Upper lobe of left lung (tissue), 4 donors: ENCODE data around the gene ANKRD13C.

Source experiments
- POLR2A ChIP-seq, 4 donors: fragments of 450-650 bp; IDR thresholded peaks; one replicate each; pipeline ENCODE4 v1.5.1; 2016 to 2017; ENCODE audit warnings: antibody characterized with exemption in 4 of 4, mild to moderate bottlenecking in 2 of 4
- TF ChIP-seq, protein P1 (sequence below), 6 experiments: fragments of 450-650 bp in 4 of 6; fragments of 200-600 bp in 2 of 6; sonication (generic) in 2 of 6; IDR thresholded peaks; one replicate each; pipeline ENCODE4 v1.5.1; 2016 to 2019; ENCODE audit warnings: antibody characterized with exemption in 6 of 6

DNA sequence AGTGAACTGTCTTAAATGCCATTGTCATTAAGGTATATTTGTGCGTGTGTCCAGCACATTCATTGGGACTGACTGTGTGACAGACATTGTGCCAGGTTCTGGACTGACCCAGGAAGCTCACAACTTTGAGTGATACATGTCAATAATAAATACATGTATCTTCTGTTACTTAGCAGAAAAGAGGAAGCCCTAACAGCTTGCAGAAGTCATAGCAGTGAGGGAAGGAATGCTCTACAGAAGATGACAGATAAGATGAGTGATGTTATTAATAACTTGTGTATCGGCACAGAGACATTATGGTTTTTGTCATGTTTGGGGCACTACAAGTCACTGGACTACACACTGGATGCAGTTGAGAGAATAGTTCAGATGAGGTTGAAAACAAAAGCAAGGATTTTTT, 134.5 kb downstream of the ANKRD13C start:
- TF ChIP-seq, protein P1, sequence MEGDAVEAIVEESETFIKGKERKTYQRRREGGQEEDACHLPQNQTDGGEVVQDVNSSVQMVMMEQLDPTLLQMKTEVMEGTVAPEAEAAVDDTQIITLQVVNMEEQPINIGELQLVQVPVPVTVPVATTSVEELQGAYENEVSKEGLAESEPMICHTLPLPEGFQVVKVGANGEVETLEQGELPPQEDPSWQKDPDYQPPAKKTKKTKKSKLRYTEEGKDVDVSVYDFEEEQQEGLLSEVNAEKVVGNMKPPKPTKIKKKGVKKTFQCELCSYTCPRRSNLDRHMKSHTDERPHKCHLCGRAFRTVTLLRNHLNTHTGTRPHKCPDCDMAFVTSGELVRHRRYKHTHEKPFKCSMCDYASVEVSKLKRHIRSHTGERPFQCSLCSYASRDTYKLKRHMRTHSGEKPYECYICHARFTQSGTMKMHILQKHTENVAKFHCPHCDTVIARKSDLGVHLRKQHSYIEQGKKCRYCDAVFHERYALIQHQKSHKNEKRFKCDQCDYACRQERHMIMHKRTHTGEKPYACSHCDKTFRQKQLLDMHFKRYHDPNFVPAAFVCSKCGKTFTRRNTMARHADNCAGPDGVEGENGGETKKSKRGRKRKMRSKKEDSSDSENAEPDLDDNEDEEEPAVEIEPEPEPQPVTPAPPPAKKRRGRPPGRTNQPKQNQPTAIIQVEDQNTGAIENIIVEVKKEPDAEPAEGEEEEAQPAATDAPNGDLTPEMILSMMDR (IDR thresholded peaks at IDR 0.05): no peak
- TF ChIP-seq POLR2A (IDR thresholded peaks at IDR 0.05): no peak
